Measurements from ENCODE around the gene CD320. TPM values are rescaled to one million over a fixed set of nuclear protein-coding genes. Genes with fewer than 3 reads are reported as not detected.

Gene CD320
- total RNA-seq, 1 experiment from 2014 or later, result 42.9 TPM

DNA sequence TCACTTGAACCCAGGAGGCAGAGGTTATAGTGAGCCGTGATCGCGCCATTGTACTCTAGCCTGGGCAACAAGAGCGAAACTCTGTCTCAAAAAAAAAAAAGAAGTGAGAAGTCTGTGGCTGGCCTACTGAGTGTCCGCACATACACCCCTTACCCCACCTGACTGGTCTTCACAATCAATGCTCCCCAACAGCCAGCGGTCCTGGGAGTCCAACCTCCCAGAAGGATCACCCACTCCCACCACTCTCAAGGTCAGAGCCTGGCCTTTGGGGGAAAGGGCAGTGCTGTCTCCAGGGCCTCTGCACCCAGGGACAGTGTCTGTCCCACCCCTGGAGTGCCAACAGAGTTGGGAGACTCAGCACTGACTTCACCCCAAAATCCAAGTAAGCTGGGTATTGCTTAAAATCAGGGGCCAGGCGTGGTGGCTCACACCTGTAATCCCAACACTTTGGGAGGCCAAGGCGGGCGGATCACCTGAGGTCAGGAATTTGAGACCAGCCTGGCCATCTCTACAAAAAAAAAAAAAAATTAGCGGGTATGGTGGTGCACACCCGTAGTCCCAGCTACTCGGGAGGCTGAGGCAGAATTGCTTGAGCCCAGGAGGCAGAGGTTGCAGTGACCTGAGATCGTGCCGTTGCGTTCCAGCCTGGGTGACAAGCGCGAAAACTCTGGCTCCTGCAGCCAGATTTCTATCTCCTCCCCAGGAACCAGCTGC is 2.3 kb upstream of the CD320 start:
- ChIA-PET CTCF (interaction anchor here (0.6 kb wide), 1 partner anchor 155 kb away, joined by 3 read pairs; no protein-coding TSS in a partner anchor), POLR2A (ENCODE audit: unreplicated experiment) (no interaction called here)
- Histone ChIP-seq H3K4me2 (no peak overlapping the region), H3K27me3 (ENCODE audit: insufficient read depth, low read depth) (no peaks in the 10 kb centered on the region), H3K9me3 (ENCODE audit: insufficient read depth, low read depth) (no peaks in the 10 kb centered on the region), H3K36me3 (ENCODE audit: low read depth) (0 out of 2 replicates have a peak, but pooled peaks cover 5% of the 10 kb centered on the region), H3K9me2 (ENCODE audit: insufficient read depth) (no peaks in the 10 kb centered on the region), H3K4me1 (replicated peaks; ENCODE audit: insufficient read depth) (peaks cover 44% of the 10 kb centered on the region), H2AFZ (no peak overlapping the region), H3K4me3 (no peak overlapping the region), H3F3A (ENCODE audit: insufficient read depth, low read depth) (peaks cover 28% of the 10 kb centered on the region; the same call in 1 of the 2 replicates), H3K27ac (0 out of 2 replicates have a peak overlapping the region, but pooled peaks have one; percentile 13), H3K79me2 (ENCODE audit: low read depth) (peaks cover 14% of the 10 kb centered on the region), H4K20me1 (ENCODE audit: insufficient read depth) (no peaks in the 10 kb centered on the region)
- BruUV-seq (replicated peaks), result no TSS peak
- TF ChIP-seq EZH2 (IDR thresholded peaks at IDR 0.05; ENCODE audit: low read depth), result no peak
- TF ChIP-seq, protein P1, sequence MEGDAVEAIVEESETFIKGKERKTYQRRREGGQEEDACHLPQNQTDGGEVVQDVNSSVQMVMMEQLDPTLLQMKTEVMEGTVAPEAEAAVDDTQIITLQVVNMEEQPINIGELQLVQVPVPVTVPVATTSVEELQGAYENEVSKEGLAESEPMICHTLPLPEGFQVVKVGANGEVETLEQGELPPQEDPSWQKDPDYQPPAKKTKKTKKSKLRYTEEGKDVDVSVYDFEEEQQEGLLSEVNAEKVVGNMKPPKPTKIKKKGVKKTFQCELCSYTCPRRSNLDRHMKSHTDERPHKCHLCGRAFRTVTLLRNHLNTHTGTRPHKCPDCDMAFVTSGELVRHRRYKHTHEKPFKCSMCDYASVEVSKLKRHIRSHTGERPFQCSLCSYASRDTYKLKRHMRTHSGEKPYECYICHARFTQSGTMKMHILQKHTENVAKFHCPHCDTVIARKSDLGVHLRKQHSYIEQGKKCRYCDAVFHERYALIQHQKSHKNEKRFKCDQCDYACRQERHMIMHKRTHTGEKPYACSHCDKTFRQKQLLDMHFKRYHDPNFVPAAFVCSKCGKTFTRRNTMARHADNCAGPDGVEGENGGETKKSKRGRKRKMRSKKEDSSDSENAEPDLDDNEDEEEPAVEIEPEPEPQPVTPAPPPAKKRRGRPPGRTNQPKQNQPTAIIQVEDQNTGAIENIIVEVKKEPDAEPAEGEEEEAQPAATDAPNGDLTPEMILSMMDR (conservative IDR thresholded peaks at IDR 0.05), result no peak
- peak in 1 of 2 experiments; percentile 21 for DNase-seq
- intact Hi-C loops (cut with micrococcal nuclease; ENCODE audit: unreplicated experiment), result no loop called here

- ChIA-PET CTCF (no interaction called here), POLR2A (ENCODE audit: unreplicated experiment) (interaction anchor here (0.6 kb wide), 1 partner anchor 13 kb away, joined by 3 read pairs; no protein-coding TSS in a partner anchor)
- 0 out of 2 replicates have a peak, but pooled peaks cover 5% of the 10 kb centered on the region for H3K36me3 ChIP-seq (ENCODE audit: low read depth)
- H3K79me2 ChIP-seq (ENCODE audit: low read depth), result peaks cover 14% of the 10 kb centered on the region
- no peaks in the 10 kb centered on the region for H3K9me3 ChIP-seq (ENCODE audit: insufficient read depth, low read depth)
- BruUV-seq (replicated peaks), result no TSS peak
- H3K4me1 ChIP-seq (replicated peaks; ENCODE audit: insufficient read depth), result peaks cover 44% of the 10 kb centered on the region
- no peak for DNase-seq
- H2AFZ ChIP-seq, result no peak overlapping the region
- H3K4me3 ChIP-seq, result peak overlapping the region; percentile 61; the same call in 1 of the 2 replicates
- peaks cover 38% of the 10 kb centered on the region; the same call in 1 of the 2 replicates for H3F3A ChIP-seq (ENCODE audit: insufficient read depth, low read depth)
- H3K9me2 ChIP-seq (ENCODE audit: insufficient read depth), result no peaks in the 10 kb centered on the region
- no peaks in the 10 kb centered on the region for H3K27me3 ChIP-seq (ENCODE audit: insufficient read depth, low read depth)
- no peaks in the 10 kb centered on the region for H4K20me1 ChIP-seq (ENCODE audit: insufficient read depth)
- H3K4me2 ChIP-seq, result peak overlapping the region; percentile 90
- H3K27ac ChIP-seq, result peak overlapping the region; percentile 37
- intact Hi-C loops (cut with micrococcal nuclease; ENCODE audit: unreplicated experiment), result no loop called here
- TF ChIP-seq EZH2 (IDR thresholded peaks at IDR 0.05; ENCODE audit: low read depth), result no peak
- TF ChIP-seq, protein P1 (conservative IDR thresholded peaks at IDR 0.05), result no peak
Observed at GRCh38 chr19:8308891-8309291, 733 bp upstream of the CD320 start.

GRCh38 chr19:8307400-8307964 is 676 bp downstream of the CD320 start:
- Histone ChIP-seq H3K4me3 (peak overlapping the region; percentile 61), H3K9me2 (ENCODE audit: insufficient read depth) (no peaks in the 10 kb centered on the region), H4K20me1 (ENCODE audit: insufficient read depth) (no peaks in the 10 kb centered on the region), H2AFZ (peak overlapping the region; percentile 69), H3K79me2 (ENCODE audit: low read depth) (peaks cover 14% of the 10 kb centered on the region), H3K4me2 (peak overlapping the region; percentile 90), H3F3A (ENCODE audit: insufficient read depth, low read depth) (peaks cover 36% of the 10 kb centered on the region; the same call in 1 of the 2 replicates), H3K27me3 (ENCODE audit: insufficient read depth, low read depth) (no peaks in the 10 kb centered on the region), H3K36me3 (ENCODE audit: low read depth) (0 out of 2 replicates have a peak, but pooled peaks cover 5% of the 10 kb centered on the region), H3K9me3 (ENCODE audit: insufficient read depth, low read depth) (no peaks in the 10 kb centered on the region), H3K27ac (no peak overlapping the region), H3K4me1 (replicated peaks; ENCODE audit: insufficient read depth) (peaks cover 42% of the 10 kb centered on the region)
- TSS peak; percentile 27 for BruUV-seq (replicated peaks)
- CTCF ChIA-PET, result no interaction called here
- TF ChIP-seq, protein P1 (conservative IDR thresholded peaks at IDR 0.05), result no peak
- TF ChIP-seq EZH2 (IDR thresholded peaks at IDR 0.05; ENCODE audit: low read depth), result no peak
- POLR2A ChIA-PET (ENCODE audit: unreplicated experiment), result interaction anchor here (0.5 kb wide), 1 partner anchor 363 kb away, joined by 5 read pairs; no protein-coding TSS in a partner anchor
- peak in 1 of 2 experiments; percentile 23 for DNase-seq
- intact Hi-C loops (cut with micrococcal nuclease; ENCODE audit: unreplicated experiment), result no loop called here
